Stimulated activated naive B cell treated with anti-CD40 and anti-IgM and Interleukin-4, amounts not matched to agents 10 μg/mL and 1 μg/mL and 100 μg/mL, for 72 hours (primary cell): ENCODE measurements around the gene SNAI1.

Experiments used
- ATAC-seq, 2 donors: fragments of 150-1000 bp; cut with Tn5 transposase; replicated peaks; 2 replicates each; pipeline ENCODE4 v1.10.0; 2021; ENCODE audit warnings: moderate library complexity in 1 of 2
- DNase-seq: peaks from one replicate; pipeline ENCODE4 v3.0.0; 2021
- H3K27ac Mint-ChIP-seq: one replicate; pipeline ENCODE4 v1.8.0; 2022; ENCODE audit warnings: mild to moderate bottlenecking, mixed read lengths
- H3K27me3 Mint-ChIP-seq, 2 donors: one replicate each; pipeline ENCODE4 v1.8.0; 2022; ENCODE audit warnings: mixed read lengths in 2 of 2
- H3K36me3 Mint-ChIP-seq, 2 donors: one replicate each; pipeline ENCODE4 v1.8.0; 2022; ENCODE audit warnings: mixed read lengths in 2 of 2, mild to moderate bottlenecking in 1 of 2
- H3K4me1 Mint-ChIP-seq, 2 donors: one replicate each; pipeline ENCODE4 v1.8.0; 2022; ENCODE audit warnings: mixed read lengths in 2 of 2, mild to moderate bottlenecking in 1 of 2
- H3K4me3 Mint-ChIP-seq, 2 donors: one replicate each; pipeline ENCODE4 v1.8.0; 2022; ENCODE audit warnings: mild to moderate bottlenecking in 2 of 2, mixed read lengths in 2 of 2, moderate library complexity in 1 of 2
- H3K9me3 Mint-ChIP-seq, 2 donors: one replicate each; pipeline ENCODE4 v1.8.0; 2022; ENCODE audit warnings: mixed read lengths in 2 of 2, mild to moderate bottlenecking in 1 of 2

Gene SNAI1

DNA sequence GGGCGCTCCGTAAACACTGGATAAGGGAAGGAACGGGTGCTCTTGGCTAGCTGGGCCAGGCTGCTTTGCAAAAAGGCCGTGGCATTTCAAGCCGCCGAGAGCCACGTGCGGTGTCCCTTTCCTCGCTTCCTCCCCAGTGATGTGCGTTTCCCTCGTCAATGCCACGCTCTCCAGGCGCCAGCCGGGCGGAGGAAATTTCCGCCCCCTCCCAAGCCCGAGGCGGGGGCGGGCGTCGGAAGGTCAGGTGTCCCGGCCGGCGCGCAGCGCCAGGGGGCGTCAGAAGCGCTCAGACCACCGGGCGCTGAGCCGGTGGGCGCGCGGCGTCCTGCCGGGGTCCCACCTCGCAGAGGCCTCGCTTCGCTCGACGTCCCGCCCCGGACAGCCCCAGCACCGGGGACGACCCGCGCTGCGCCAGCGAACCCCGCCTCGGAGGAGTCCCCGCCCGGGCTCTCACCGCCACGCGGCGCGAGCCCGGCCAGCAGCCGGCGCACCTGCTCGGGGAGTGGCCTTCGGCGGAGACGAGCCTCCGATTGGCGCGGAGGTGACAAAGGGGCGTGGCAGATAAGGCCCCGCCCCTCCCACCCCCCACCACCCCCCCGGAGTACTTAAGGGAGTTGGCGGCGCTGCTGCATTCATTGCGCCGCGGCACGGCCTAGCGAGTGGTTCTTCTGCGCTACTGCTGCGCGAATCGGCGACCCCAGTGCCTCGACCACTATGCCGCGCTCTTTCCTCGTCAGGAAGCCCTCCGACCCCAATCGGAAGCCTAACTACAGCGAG is at the start of gene SNAI1:
TSS of gene SNAI1 (plus strand) at position 635 of the 777 bp plus-strand sequence. CDS start at position 715, 80 bp downstream.
- H3K27me3 Mint-ChIP-seq, result peaks cover 9 to 20% of the 10 kb centered on the region in 2 donors
- peak within 1 kb of the TSS; percentile 76 to 79 for H3K4me3 Mint-ChIP-seq
- H3K4me1 Mint-ChIP-seq, result peaks cover 24 to 40% of the 10 kb centered on the region in 2 donors
- H3K9me3 Mint-ChIP-seq, result no peaks in the 10 kb centered on the region
- H3K36me3 Mint-ChIP-seq, result peaks cover 3% of the 10 kb centered on the region in 2 donors
- H3K27ac Mint-ChIP-seq, result peak within 1 kb of the TSS; percentile 92
- DNase-seq (peak; percentile 77), ATAC-seq (peak; percentile 89 to 90)

GRCh38 chr20:49935746-49936152 is 47.0 kb upstream of the SNAI1 start:
- DNase-seq (no peak), ATAC-seq (peak; percentile 3 to 13)
- peak overlapping the region; percentile 94 for H3K4me3 Mint-ChIP-seq
- no peaks in the 10 kb centered on the region for H3K9me3 Mint-ChIP-seq
- H3K27me3 Mint-ChIP-seq, result no peaks in the 10 kb centered on the region
- H3K36me3 Mint-ChIP-seq, result peaks cover 10 to 18% of the 10 kb centered on the region in 2 donors
- H3K27ac Mint-ChIP-seq, result peak overlapping the region; percentile 91
- H3K4me1 Mint-ChIP-seq, result peaks cover 32 to 56% of the 10 kb centered on the region in 2 donors

GRCh38 chr20:49936153-49937026 is 46.4 kb upstream of the SNAI1 start, which contains the start of gene RNF114:
Gene RNF114, plus strand, starts transcription at chr20:49936397. Its CDS starts 16 bp downstream, at chr20:49936413.
- peak; percentile 80 for DNase-seq
- ATAC-seq, result peak; percentile 80 to 88
- no peaks in the 10 kb centered on the region for H3K9me3 Mint-ChIP-seq
- peak within 1 kb of the TSS; percentile 94 for H3K4me3 Mint-ChIP-seq
- peak within 1 kb of the TSS; percentile 94 for H3K27ac Mint-ChIP-seq
- H3K4me1 Mint-ChIP-seq, result peaks cover 38 to 62% of the 10 kb centered on the region in 2 donors
- H3K36me3 Mint-ChIP-seq, result peaks cover 13 to 25% of the 10 kb centered on the region in 2 donors
- H3K27me3 Mint-ChIP-seq, result no peaks in the 10 kb centered on the region

- H3K27me3 Mint-ChIP-seq, result no peaks in the 10 kb centered on the region
- ATAC-seq (peak in 1 of 2 donors; percentile 42), DNase-seq (no peak)
- H3K9me3 Mint-ChIP-seq, result no peaks in the 10 kb centered on the region
- H3K4me1 Mint-ChIP-seq, result peaks cover 40 to 65% of the 10 kb centered on the region in 2 donors
- H3K36me3 Mint-ChIP-seq, result peaks cover 15 to 27% of the 10 kb centered on the region in 2 donors
- H3K27ac Mint-ChIP-seq, result peak overlapping the region; percentile 94
- H3K4me3 Mint-ChIP-seq, result peak overlapping the region; percentile 94
Observed at GRCh38 chr20:49937027-49937929, 45.5 kb upstream of the SNAI1 start.

GRCh38 chr20:49938173-49939163 is 44.3 kb upstream of the SNAI1 start:
- peaks cover 15 to 33% of the 10 kb centered on the region in 2 donors for H3K36me3 Mint-ChIP-seq
- peak overlapping the region; percentile 65 to 70 for H3K4me3 Mint-ChIP-seq
- no peak for DNase-seq
- no peak for ATAC-seq
- H3K4me1 Mint-ChIP-seq, result peaks cover 40 to 65% of the 10 kb centered on the region in 2 donors
- peak overlapping the region; percentile 37 for H3K27ac Mint-ChIP-seq
- H3K9me3 Mint-ChIP-seq, result no peaks in the 10 kb centered on the region
- H3K27me3 Mint-ChIP-seq, result no peaks in the 10 kb centered on the region

GRCh38 chr20:49941456-49941855 is 41.3 kb upstream of the SNAI1 start:
- H3K4me1 Mint-ChIP-seq, result peaks cover 31 to 53% of the 10 kb centered on the region in 2 donors
- H3K9me3 Mint-ChIP-seq, result no peaks in the 10 kb centered on the region
- DNase-seq (no peak), ATAC-seq (no peak)
- no peak overlapping the region for H3K4me3 Mint-ChIP-seq
- H3K27me3 Mint-ChIP-seq, result no peaks in the 10 kb centered on the region
- H3K36me3 Mint-ChIP-seq, result peaks cover 22 to 44% of the 10 kb centered on the region in 2 donors
- peak overlapping the region; percentile 57 for H3K27ac Mint-ChIP-seq

GRCh38 chr20:49942303-49942702 is 40.5 kb upstream of the SNAI1 start:
- Mint-ChIP-seq H3K27me3 (no peaks in the 10 kb centered on the region), H3K4me3 (no peak overlapping the region), H3K27ac (no peak overlapping the region), H3K36me3 (peaks cover 28 to 53% of the 10 kb centered on the region in 2 donors), H3K9me3 (no peaks in the 10 kb centered on the region), H3K4me1 (peaks cover 26 to 46% of the 10 kb centered on the region in 2 donors)
- no peak for ATAC-seq
- no peak for DNase-seq

DNA sequence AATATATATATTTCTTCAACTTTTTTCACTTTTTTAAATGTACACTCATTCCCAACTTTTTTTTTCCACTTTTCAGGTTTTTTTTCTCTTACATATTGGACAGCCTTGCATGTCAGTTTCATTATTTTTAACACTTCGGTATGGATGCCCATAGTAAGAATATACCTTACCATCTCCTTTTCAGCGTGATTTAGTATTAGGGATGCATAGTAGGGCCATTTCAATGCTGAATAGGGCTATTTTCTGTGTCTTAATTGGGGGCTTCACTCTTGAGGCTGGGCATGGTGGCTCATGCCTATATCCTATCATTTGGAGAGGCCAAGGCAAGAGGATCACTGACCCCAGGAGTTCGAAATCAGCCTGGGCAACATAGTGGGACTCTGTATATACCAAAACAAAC is 39.8 kb upstream of the SNAI1 start:
- DNase-seq, result no peak
- H3K9me3 Mint-ChIP-seq, result no peaks in the 10 kb centered on the region
- no peaks in the 10 kb centered on the region for H3K27me3 Mint-ChIP-seq
- H3K4me1 Mint-ChIP-seq, result peaks cover 21 to 40% of the 10 kb centered on the region in 2 donors
- peaks cover 31 to 59% of the 10 kb centered on the region in 2 donors for H3K36me3 Mint-ChIP-seq
- no peak overlapping the region for H3K27ac Mint-ChIP-seq
- no peak overlapping the region for H3K4me3 Mint-ChIP-seq
- no peak for ATAC-seq

DNA sequence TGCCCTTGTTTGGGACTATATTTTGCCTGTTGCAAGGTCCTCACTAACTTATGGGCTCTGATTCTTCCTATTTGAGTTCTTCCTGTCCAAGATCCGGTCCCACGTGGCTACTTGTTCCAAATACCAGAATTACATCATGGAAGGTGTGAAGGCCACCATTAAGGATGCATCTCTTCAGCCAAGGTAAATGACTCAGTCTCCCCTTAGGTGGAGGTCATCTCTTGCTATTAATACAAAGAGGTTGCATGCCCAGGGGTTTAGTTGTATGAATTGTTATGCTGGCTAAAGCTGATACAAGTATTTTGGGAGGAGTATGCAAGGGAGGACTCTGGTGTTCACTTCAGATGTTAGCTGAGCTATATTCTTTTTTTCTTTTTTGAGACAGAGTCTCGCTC is 37.5 kb upstream of the SNAI1 start:
- peaks cover 35 to 58% of the 10 kb centered on the region in 2 donors for H3K36me3 Mint-ChIP-seq
- peaks cover 11 to 16% of the 10 kb centered on the region in 2 donors for H3K4me1 Mint-ChIP-seq
- H3K27ac Mint-ChIP-seq, result no peak overlapping the region
- no peak overlapping the region for H3K4me3 Mint-ChIP-seq
- H3K27me3 Mint-ChIP-seq, result no peaks in the 10 kb centered on the region
- ATAC-seq (no peak), DNase-seq (no peak)
- H3K9me3 Mint-ChIP-seq, result no peaks in the 10 kb centered on the region

DNA sequence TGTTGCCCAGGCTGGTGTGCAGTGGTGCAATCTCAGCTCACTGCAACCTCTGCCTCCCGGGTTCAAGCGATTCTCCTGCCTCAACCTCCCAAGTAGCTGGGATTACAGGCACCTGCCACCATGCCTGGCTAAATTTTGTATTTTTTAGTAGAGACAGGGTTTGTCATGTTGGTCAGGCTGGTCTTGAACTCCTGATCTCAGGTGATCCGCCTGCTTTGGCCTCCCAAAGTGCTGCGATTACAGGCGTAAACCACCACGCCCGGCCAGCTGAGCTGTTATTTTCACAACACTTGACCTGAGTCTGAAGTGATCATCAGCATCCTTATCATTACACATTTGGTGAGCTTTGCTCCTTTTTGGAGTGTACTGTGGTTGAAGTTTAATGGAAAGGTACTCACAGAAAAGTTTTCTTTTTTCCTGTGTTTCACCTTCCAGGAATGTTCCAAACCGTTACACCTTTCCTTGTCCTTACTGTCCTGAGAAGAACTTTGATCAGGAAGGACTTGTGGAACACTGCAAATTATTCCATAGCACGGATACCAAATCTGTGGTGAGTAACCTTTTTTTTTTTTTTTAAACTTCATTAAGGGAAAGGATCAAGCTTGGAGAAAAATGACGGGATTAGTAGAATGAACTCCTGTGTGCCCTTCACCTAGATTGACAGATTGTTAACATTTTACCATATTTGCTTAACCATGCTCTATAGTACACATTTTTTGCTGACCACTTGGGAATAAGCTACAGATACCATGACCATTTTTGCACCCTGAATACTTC is 36.9 kb upstream of the SNAI1 start:
- Mint-ChIP-seq H3K9me3 (no peaks in the 10 kb centered on the region), H3K4me1 (peaks cover 10 to 12% of the 10 kb centered on the region in 2 donors), H3K27ac (no peak overlapping the region), H3K4me3 (no peak overlapping the region), H3K36me3 (peaks cover 36 to 57% of the 10 kb centered on the region in 2 donors), H3K27me3 (no peaks in the 10 kb centered on the region)
- DNase-seq (no peak), ATAC-seq (no peak)

GRCh38 chr20:49948178-49948577 is 34.6 kb upstream of the SNAI1 start:
- H3K4me3 Mint-ChIP-seq, result no peak overlapping the region
- no peaks in the 10 kb centered on the region for H3K27me3 Mint-ChIP-seq
- no peak overlapping the region for H3K27ac Mint-ChIP-seq
- H3K4me1 Mint-ChIP-seq, result peaks cover 3 to 5% of the 10 kb centered on the region in 2 donors
- DNase-seq, result no peak
- no peaks in the 10 kb centered on the region for H3K9me3 Mint-ChIP-seq
- ATAC-seq, result no peak
- peaks cover 42 to 61% of the 10 kb centered on the region in 2 donors for H3K36me3 Mint-ChIP-seq

- no peak overlapping the region for H3K27ac Mint-ChIP-seq
- peaks cover 3 to 5% of the 10 kb centered on the region in 2 donors for H3K4me1 Mint-ChIP-seq
- no peaks in the 10 kb centered on the region for H3K9me3 Mint-ChIP-seq
- no peaks in the 10 kb centered on the region for H3K27me3 Mint-ChIP-seq
- DNase-seq (no peak), ATAC-seq (no peak)
- no peak overlapping the region for H3K4me3 Mint-ChIP-seq
- peaks cover 42 to 61% of the 10 kb centered on the region in 2 donors for H3K36me3 Mint-ChIP-seq
Observed at GRCh38 chr20:49948809-49949507, 33.8 kb upstream of the SNAI1 start.
